Activated naive CD4-positive, alpha-beta T cell treated with anti-CD3 and anti-CD28 coated beads for 36 hours (primary cell): Measurements from ENCODE around the gene FANCC. TPM values are rescaled to one million over a fixed set of nuclear protein-coding genes. Genes with fewer than 3 reads are reported as not detected.

ENCODE experiments used
- CTCF ChIA-PET: fragments of 350-600 bp; sonication (Branson Sonifier 250); formaldehyde crosslinking; loops from one replicate; lab custom pipeline; 2021; ENCODE audit warnings: antibody characterized with exemption; lab: Charles Lee
- DNase-seq: peaks from one replicate; pipeline ENCODE4 v3.0.0-alpha.2; 2020
- H3K27ac Mint-ChIP-seq: one replicate; pipeline ENCODE4 v1.8.0; 2021; ENCODE audit warnings: mild to moderate bottlenecking, mixed read lengths
- H3K27me3 Mint-ChIP-seq: one replicate; pipeline ENCODE4 v1.8.0; 2021; ENCODE audit warnings: low read depth, mixed read lengths
- H3K36me3 Mint-ChIP-seq: one replicate; pipeline ENCODE4 v1.8.0; 2021; ENCODE audit warnings: low read depth, mixed read lengths
- H3K4me1 Mint-ChIP-seq: one replicate; pipeline ENCODE4 v1.8.0; 2021; ENCODE audit warnings: low read depth, mixed read lengths
- H3K4me3 Mint-ChIP-seq: one replicate; pipeline ENCODE4 v1.8.0; 2021; ENCODE audit warnings: mild to moderate bottlenecking, moderate library complexity, mixed read lengths
- H3K9me3 Mint-ChIP-seq: one replicate; pipeline ENCODE4 v1.8.0; 2021; ENCODE audit warnings: mixed read lengths
- intact Hi-C: fragments of 100-400 bp; cut with micrococcal nuclease; formaldehyde crosslinking; loops from one replicate; pipeline ENCODE4 v1.15.1; 2023
- total RNA-seq, 2 experiments: library from RNA; stranded (reverse); gene quantifications; one replicate each; pipeline ENCODE4 v1.2.3, GENCODE V29; 2021

FANCC gene
- total RNA-seq, 2 experiments from 2014 or later, result 14.1 to 14.5 TPM

GRCh38 chr9:95061916-95062595 is 255.5 kb downstream of the FANCC start:
- CTCF ChIA-PET, result no interaction called here
- intact Hi-C loops, result no loop called here

GRCh38 chr9:95060916-95061315 is 256.6 kb downstream of the FANCC start:
- intact Hi-C loops, result no loop called here
- Mint-ChIP-seq H3K27me3 (no peaks in the 10 kb centered on the region), H3K4me1 (no peaks in the 10 kb centered on the region), H3K27ac (no peak overlapping the region), H3K4me3 (no peak overlapping the region), H3K36me3 (no peaks in the 10 kb centered on the region), H3K9me3 (no peaks in the 10 kb centered on the region)
- CTCF ChIA-PET, result interaction anchor here (0.6 kb wide), 1 partner anchor 70 kb away, joined by 4 read pairs; no protein-coding TSS in a partner anchor
- DNase-seq, result no peak

More at GRCh38 chr9:95061916-95062595, 255.5 kb downstream of the FANCC start:
- H3K4me1 Mint-ChIP-seq, result no peaks in the 10 kb centered on the region
- no peak for DNase-seq
- H3K27me3 Mint-ChIP-seq, result no peaks in the 10 kb centered on the region
- H3K4me3 Mint-ChIP-seq, result no peak overlapping the region
- no peak overlapping the region for H3K27ac Mint-ChIP-seq
- H3K9me3 Mint-ChIP-seq, result no peaks in the 10 kb centered on the region
- no peaks in the 10 kb centered on the region for H3K36me3 Mint-ChIP-seq

- Mint-ChIP-seq H3K36me3 (no peaks in the 10 kb centered on the region), H3K4me1 (no peaks in the 10 kb centered on the region), H3K27me3 (no peaks in the 10 kb centered on the region), H3K4me3 (no peak overlapping the region), H3K9me3 (no peaks in the 10 kb centered on the region), H3K27ac (no peak overlapping the region)
- intact Hi-C loops, result no loop called here
- CTCF ChIA-PET, result no interaction called here
- DNase-seq, result no peak
These were observed 257.3 kb downstream of the FANCC start for GRCh38 chr9:95060234-95060633.

- Mint-ChIP-seq H3K36me3 (no peaks in the 10 kb centered on the region), H3K27ac (no peak overlapping the region), H3K4me1 (no peaks in the 10 kb centered on the region), H3K9me3 (no peaks in the 10 kb centered on the region), H3K27me3 (no peaks in the 10 kb centered on the region), H3K4me3 (no peak overlapping the region)
- intact Hi-C loops, result no loop called here
- CTCF ChIA-PET, result no interaction called here
- DNase-seq, result no peak
These were observed 258.6 kb downstream of the FANCC start for GRCh38 chr9:95058795-95059386.

- no peaks in the 10 kb centered on the region for H3K4me1 Mint-ChIP-seq
- H3K36me3 Mint-ChIP-seq, result no peaks in the 10 kb centered on the region
- CTCF ChIA-PET, result no interaction called here
- no peaks in the 10 kb centered on the region for H3K9me3 Mint-ChIP-seq
- H3K27me3 Mint-ChIP-seq, result no peaks in the 10 kb centered on the region
- intact Hi-C loops, result no loop called here
- no peak overlapping the region for H3K4me3 Mint-ChIP-seq
- no peak overlapping the region for H3K27ac Mint-ChIP-seq
- no peak for DNase-seq
These were observed 259.3 kb downstream of the FANCC start for GRCh38 chr9:95058121-95058785.

GRCh38 chr9:95057101-95057500 is 260.4 kb downstream of the FANCC start:
- CTCF ChIA-PET, result interaction anchor here (0.6 kb wide), 1 partner anchor 71 kb away, joined by 3 read pairs; no protein-coding TSS in a partner anchor
- H3K27me3 Mint-ChIP-seq, result no peaks in the 10 kb centered on the region
- no peaks in the 10 kb centered on the region for H3K9me3 Mint-ChIP-seq
- intact Hi-C loops, result no loop called here
- no peak overlapping the region for H3K27ac Mint-ChIP-seq
- H3K4me3 Mint-ChIP-seq, result no peak overlapping the region
- H3K36me3 Mint-ChIP-seq, result no peaks in the 10 kb centered on the region
- no peaks in the 10 kb centered on the region for H3K4me1 Mint-ChIP-seq
- no peak for DNase-seq

- H3K4me1 Mint-ChIP-seq, result no peaks in the 10 kb centered on the region
- H3K27me3 Mint-ChIP-seq, result peaks cover 3% of the 10 kb centered on the region
- CTCF ChIA-PET, result no interaction called here
- no peak overlapping the region for H3K4me3 Mint-ChIP-seq
- intact Hi-C loops, result no loop called here
- H3K36me3 Mint-ChIP-seq, result no peaks in the 10 kb centered on the region
- no peak for DNase-seq
- H3K9me3 Mint-ChIP-seq, result no peaks in the 10 kb centered on the region
- H3K27ac Mint-ChIP-seq, result no peak overlapping the region
These were observed 261.5 kb downstream of the FANCC start for GRCh38 chr9:95055851-95056551.

GRCh38 chr9:95055334-95055850 is 262.1 kb downstream of the FANCC start:
- CTCF ChIA-PET, result no interaction called here
- no peak overlapping the region for H3K4me3 Mint-ChIP-seq
- H3K27me3 Mint-ChIP-seq, result peaks cover 5% of the 10 kb centered on the region
- no peaks in the 10 kb centered on the region for H3K36me3 Mint-ChIP-seq
- intact Hi-C loops, result no loop called here
- H3K27ac Mint-ChIP-seq, result no peak overlapping the region
- H3K9me3 Mint-ChIP-seq, result no peaks in the 10 kb centered on the region
- no peaks in the 10 kb centered on the region for H3K4me1 Mint-ChIP-seq
- DNase-seq, result no peak

- no peaks in the 10 kb centered on the region for H3K36me3 Mint-ChIP-seq
- H3K27me3 Mint-ChIP-seq, result peaks cover 15% of the 10 kb centered on the region
- intact Hi-C loops, result no loop called here
- no peak overlapping the region for H3K4me3 Mint-ChIP-seq
- no peak overlapping the region for H3K27ac Mint-ChIP-seq
- DNase-seq, result no peak
- no peaks in the 10 kb centered on the region for H3K9me3 Mint-ChIP-seq
- H3K4me1 Mint-ChIP-seq, result peaks cover 3% of the 10 kb centered on the region
- CTCF ChIA-PET, result no interaction called here
These were observed 263.6 kb downstream of the FANCC start for GRCh38 chr9:95053611-95054570.

- H3K27me3 Mint-ChIP-seq, result peaks cover 24% of the 10 kb centered on the region
- H3K4me1 Mint-ChIP-seq, result peaks cover 6% of the 10 kb centered on the region
- intact Hi-C loops, result no loop called here
- H3K9me3 Mint-ChIP-seq, result no peaks in the 10 kb centered on the region
- H3K4me3 Mint-ChIP-seq, result no peak overlapping the region
- CTCF ChIA-PET, result interaction anchor here (0.7 to 2.0 kb wide), 4 partner anchors 46 to 381 kb away, joined by 3 to 5 read pairs (median 4); no protein-coding TSS in a partner anchor
- H3K36me3 Mint-ChIP-seq, result no peaks in the 10 kb centered on the region
- DNase-seq, result no peak
- H3K27ac Mint-ChIP-seq, result no peak overlapping the region
These were observed 267.7 kb downstream of the FANCC start for GRCh38 chr9:95049761-95050160.
